Measurements from ENCODE around the gene AQP6. TPM values are rescaled to one million over a fixed set of nuclear protein-coding genes. Genes with fewer than 3 reads are reported as not detected.
A peak's percentile ranks its signal among the peaks of the same experiment; 100 is the strongest.

AQP6 gene
- total and polyA plus RNA-seq, 10 of the 15 experiments (the other 5 are each of a cell fraction or from before 2014, with no cell fraction given), result not detected

DNA sequence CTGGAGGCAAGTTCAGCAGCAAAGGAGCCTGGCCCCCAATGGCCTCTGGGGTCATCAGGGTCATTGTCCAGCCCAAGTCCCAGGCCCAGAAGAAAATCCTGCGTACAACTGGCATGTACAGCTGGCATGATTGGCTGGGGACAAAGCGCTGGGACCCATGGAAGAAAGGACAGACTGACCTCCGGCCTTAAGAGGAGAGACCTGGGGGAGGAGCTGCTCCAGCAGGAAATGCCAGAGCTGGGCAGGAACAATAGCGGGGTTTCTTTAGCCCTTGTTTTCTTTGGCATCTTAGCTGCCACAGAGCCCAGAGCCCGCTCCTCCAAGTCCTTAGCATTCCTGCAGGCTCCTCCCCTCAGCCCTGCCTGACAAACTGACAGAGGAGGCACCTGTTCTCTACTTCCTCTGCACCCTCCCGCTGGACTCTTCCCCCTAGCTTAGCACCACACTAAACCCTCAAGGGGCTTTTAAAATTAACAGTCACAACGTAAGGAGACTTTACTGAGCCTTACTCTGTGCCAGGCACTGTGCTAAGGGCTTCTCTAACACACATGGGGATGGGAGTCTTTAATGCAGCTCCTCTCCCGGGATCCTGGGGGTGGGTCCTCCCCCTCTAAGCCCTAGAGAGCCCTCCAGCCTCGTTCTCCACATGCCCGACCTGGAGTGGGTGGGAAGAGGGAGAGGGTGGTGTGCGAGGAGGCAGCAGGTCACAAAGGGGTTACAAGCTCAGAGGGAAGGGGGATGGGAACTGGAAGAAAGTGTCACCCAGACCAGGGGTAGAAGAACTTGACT lies 12.9 kb upstream of the AQP6 start:
- peaks cover 6 to 33% of the 10 kb centered on the region in 2 experiments for H3K27me3 ChIP-seq (replicated peaks in 1 of 2; ENCODE audit: control insufficient read depth in 2 of 2, insufficient read depth in 2 of 2, low read length in 1 of 2)
- in situ Hi-C loops (cut with MboI), result no loop called here

GRCh38 chr12:49960474-49961110 lies 12.2 kb upstream of the AQP6 start:
- Histone ChIP-seq H3K36me3 (ENCODE audit: control insufficient read depth in 2 of 2, insufficient read depth in 2 of 2, low read length in 1 of 2) (no peaks in the 10 kb centered on the region), H3K27ac (ENCODE audit: control insufficient read depth, insufficient read depth) (no peak overlapping the region)
- TF ChIP-seq ZNF687 (IDR thresholded peaks at IDR 0.05) (no peak), EZH2 (IDR thresholded peaks at IDR 0.05; ENCODE audit: borderline replicate concordance, control insufficient read depth, low read depth, low read length) (0 out of 2 replicates have a peak, but pooled peaks have one; percentile 4)
- TF ChIP-seq, protein P1, sequence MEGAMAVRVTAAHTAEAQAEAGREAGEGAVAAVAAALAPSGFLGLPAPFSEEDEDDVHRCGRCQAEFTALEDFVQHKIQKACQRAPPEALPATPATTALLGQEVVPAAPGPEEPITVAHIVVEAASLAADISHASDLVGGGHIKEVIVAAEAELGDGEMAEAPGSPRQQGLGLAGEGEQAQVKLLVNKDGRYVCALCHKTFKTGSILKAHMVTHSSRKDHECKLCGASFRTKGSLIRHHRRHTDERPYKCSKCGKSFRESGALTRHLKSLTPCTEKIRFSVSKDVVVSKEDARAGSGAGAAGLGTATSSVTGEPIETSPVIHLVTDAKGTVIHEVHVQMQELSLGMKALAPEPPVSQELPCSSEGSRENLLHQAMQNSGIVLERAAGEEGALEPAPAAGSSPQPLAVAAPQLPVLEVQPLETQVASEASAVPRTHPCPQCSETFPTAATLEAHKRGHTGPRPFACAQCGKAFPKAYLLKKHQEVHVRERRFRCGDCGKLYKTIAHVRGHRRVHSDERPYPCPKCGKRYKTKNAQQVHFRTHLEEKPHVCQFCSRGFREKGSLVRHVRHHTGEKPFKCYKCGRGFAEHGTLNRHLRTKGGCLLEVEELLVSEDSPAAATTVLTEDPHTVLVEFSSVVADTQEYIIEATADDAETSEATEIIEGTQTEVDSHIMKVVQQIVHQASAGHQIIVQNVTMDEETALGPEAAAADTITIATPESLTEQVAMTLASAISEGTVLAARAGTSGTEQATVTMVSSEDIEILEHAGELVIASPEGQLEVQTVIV (IDR thresholded peaks at IDR 0.05; ENCODE audit: borderline replicate concordance, partially characterized antibody), result no peak

More for the DNA sequence above, 12.9 kb upstream of the AQP6 start:
- H3K79me2 ChIP-seq (ENCODE audit: control insufficient read depth, insufficient read depth, low read length), result no peaks in the 10 kb centered on the region
- no peaks in the 10 kb centered on the region; the same call in 1 of the 3 replicates for H3K9me3 ChIP-seq (replicated peaks; ENCODE audit: control insufficient read depth, insufficient read depth, low read length)
- H3K4me2 ChIP-seq (ENCODE audit: control insufficient read depth, insufficient read depth), result no peak overlapping the region
- no peaks in the 10 kb centered on the region for H3K4me1 ChIP-seq (ENCODE audit: control insufficient read depth, insufficient read depth, low read length)
- intact Hi-C loops (cut with micrococcal nuclease; ENCODE audit: unreplicated experiment), result no loop called here
- no peak overlapping the region for H2AFZ ChIP-seq (ENCODE audit: control insufficient read depth, low read depth, low read length)
- no peaks in the 10 kb centered on the region for H4K20me1 ChIP-seq (ENCODE audit: control insufficient read depth, insufficient read depth)
- DNase-seq (ENCODE audit: low read depth, low spot score), result no peak
- H3K36me3 ChIP-seq (ENCODE audit: control insufficient read depth in 2 of 2, insufficient read depth in 2 of 2, low read length in 1 of 2), result no peaks in the 10 kb centered on the region
- SMC1A ChIA-PET (ENCODE audit: uncharacterized antibody, unreplicated experiment), result no interaction called here
- H3K27ac ChIP-seq (ENCODE audit: control insufficient read depth, insufficient read depth), result no peak overlapping the region
- POLR2A ChIA-PET, result no interaction called here
- H3K4me3 ChIP-seq, result no peak overlapping the region
- TF ChIP-seq ZNF217 (IDR thresholded peaks at IDR 0.05), result no peak
- no peak for TF ChIP-seq SMAD1 (IDR thresholded peaks at IDR 0.05; ENCODE audit: low read depth, partially characterized antibody)
- TF ChIP-seq ETV6 (conservative IDR thresholded peaks at IDR 0.05 in 1 of 2, IDR thresholded peaks at IDR 0.05 in 1 of 2; ENCODE audit: borderline replicate concordance in 1 of 2, low read depth in 1 of 2), result no peak
- no peak for TF ChIP-seq SUZ12 (IDR thresholded peaks at IDR 0.05; ENCODE audit: unreplicated experiment)
- no peak for TF ChIP-seq SP1 (IDR thresholded peaks at IDR 0.05; ENCODE audit: low read depth, low read length)
- TF ChIP-seq DPF2 (IDR thresholded peaks at IDR 0.05), result no peak
- CTCF ChIA-PET, result interaction anchor here (0.6 to 3.0 kb wide), 5 partner anchors 8 to 155 kb away, joined by 3 to 9 read pairs (median 3); no protein-coding TSS in a partner anchor
- RAD21 ChIA-PET (ENCODE audit: unreplicated experiment), result no interaction called here
- WGBS (ENCODE audit: insufficient coverage, insufficient replicate concordance, low lambda C conversion rate, missing lambda C conversion rate), result 1% methylated on average over 11 of the region's 11 CpGs
- FAIRE-seq, result no peak
- BruUV-seq (replicated peaks), result no TSS peak
- H3K9ac ChIP-seq (ENCODE audit: control insufficient read depth, insufficient read depth, low read length), result no peak overlapping the region
- no peak; the same call in 2 of the 3 replicates for ATAC-seq

More at GRCh38 chr12:49960474-49961110, 12.2 kb upstream of the AQP6 start:
- 17% methylated on average over 13 of the region's 13 CpGs for WGBS (ENCODE audit: insufficient coverage, insufficient replicate concordance, low lambda C conversion rate, missing lambda C conversion rate)
- ChIA-PET SMC1A (ENCODE audit: uncharacterized antibody, unreplicated experiment) (no interaction called here), RAD21 (ENCODE audit: unreplicated experiment) (no interaction called here), CTCF (interaction anchor here (0.8 to 3.0 kb wide), 3 partner anchors 8 to 93 kb away, joined by 3 to 9 read pairs (median 3); no protein-coding TSS in a partner anchor), POLR2A (no interaction called here)
- FAIRE-seq, result no peak
- H3K9ac ChIP-seq (ENCODE audit: control insufficient read depth, insufficient read depth, low read length), result no peak overlapping the region
- no peak overlapping the region for H3K4me2 ChIP-seq (ENCODE audit: control insufficient read depth, insufficient read depth)
- intact Hi-C loops (cut with micrococcal nuclease; ENCODE audit: unreplicated experiment), result no loop called here
- peaks cover 6 to 33% of the 10 kb centered on the region in 2 experiments for H3K27me3 ChIP-seq (replicated peaks in 1 of 2; ENCODE audit: control insufficient read depth in 2 of 2, insufficient read depth in 2 of 2, low read length in 1 of 2)
- no peaks in the 10 kb centered on the region for H3K79me2 ChIP-seq (ENCODE audit: control insufficient read depth, insufficient read depth, low read length)
- no TSS peak for BruUV-seq (replicated peaks)
- H2AFZ ChIP-seq (ENCODE audit: control insufficient read depth, low read depth, low read length), result no peak overlapping the region
- no peak for DNase-seq (ENCODE audit: low read depth, low spot score)
- in situ Hi-C loops (cut with MboI), result no loop called here
- H4K20me1 ChIP-seq (ENCODE audit: control insufficient read depth, insufficient read depth), result no peaks in the 10 kb centered on the region
- H3K4me3 ChIP-seq, result no peak overlapping the region
- ATAC-seq, result no peak
- no peaks in the 10 kb centered on the region; the same call in 1 of the 3 replicates for H3K9me3 ChIP-seq (replicated peaks; ENCODE audit: control insufficient read depth, insufficient read depth, low read length)
- no peaks in the 10 kb centered on the region for H3K4me1 ChIP-seq (ENCODE audit: control insufficient read depth, insufficient read depth, low read length)
